Subcutaneous adipose tissue (tissue), 4 donors: Measurements from ENCODE around the gene POLE3. TPM values are rescaled to one million over a fixed set of nuclear protein-coding genes. Genes with fewer than 3 reads are reported as not detected.

Experiments used
- total RNA-seq, 4 donors: library from RNA; depleted of rRNA; stranded (reverse); fragments of >200 nt; gene quantifications; one replicate each; pipeline ENCODE4 v1.1.0, GENCODE V29; 2016
- TF ChIP-seq, protein P1 (sequence below): fragments of 450-650 bp; IDR thresholded peaks from one replicate; pipeline ENCODE4 v1.5.1; 2016; ENCODE audit warnings: low read depth, mild to moderate bottlenecking, control low read depth, antibody characterized with exemption, moderate library complexity

POLE3 gene, protein sequence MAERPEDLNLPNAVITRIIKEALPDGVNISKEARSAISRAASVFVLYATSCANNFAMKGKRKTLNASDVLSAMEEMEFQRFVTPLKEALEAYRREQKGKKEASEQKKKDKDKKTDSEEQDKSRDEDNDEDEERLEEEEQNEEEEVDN
- 10 to 100 TPM; 20.7 to 28.4 (median 27.0) TPM for total RNA-seq

DNA sequence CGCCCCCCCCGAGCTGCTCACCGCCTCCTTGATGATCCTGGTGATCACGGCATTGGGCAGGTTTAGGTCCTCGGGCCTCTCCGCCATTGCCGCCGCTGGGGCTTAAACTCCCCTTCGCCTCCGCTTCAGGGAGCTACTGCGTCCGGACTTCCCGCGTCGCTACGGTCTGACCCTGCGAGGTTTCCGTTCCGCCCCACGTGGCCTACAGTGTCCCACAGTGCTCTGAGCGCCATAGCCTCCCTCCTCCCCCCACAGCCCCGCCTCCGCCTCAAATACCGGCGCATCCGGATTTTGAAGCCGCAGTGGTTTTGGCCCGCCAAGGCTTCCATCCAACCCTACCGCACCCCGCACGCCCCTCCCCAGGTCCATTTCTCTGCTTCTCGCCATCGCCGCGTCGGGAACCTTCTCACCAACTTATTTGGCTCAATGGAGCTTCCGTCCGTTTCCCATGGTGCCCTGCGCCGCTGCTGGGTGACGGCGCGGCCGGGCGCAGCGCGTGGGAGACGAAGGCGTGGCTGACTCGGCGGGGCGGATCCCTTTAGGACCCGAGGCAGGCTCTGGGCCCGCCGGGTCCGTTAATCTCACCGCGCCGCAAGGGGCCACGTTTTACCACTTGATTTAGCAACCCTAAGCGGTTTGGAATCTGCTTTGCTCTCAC, at the start of gene POLE3, which contains the start of gene C9orf43:
TSS of gene POLE3 (minus strand) at position 469 of the 658 bp plus-strand sequence. CDS start at position 87, 382 bp downstream.
TSS of gene C9orf43 (plus strand) at position 541 of the 658 bp plus-strand sequence. CDS start 2,747 bp downstream, outside the sequence.
- TF ChIP-seq, protein P1, sequence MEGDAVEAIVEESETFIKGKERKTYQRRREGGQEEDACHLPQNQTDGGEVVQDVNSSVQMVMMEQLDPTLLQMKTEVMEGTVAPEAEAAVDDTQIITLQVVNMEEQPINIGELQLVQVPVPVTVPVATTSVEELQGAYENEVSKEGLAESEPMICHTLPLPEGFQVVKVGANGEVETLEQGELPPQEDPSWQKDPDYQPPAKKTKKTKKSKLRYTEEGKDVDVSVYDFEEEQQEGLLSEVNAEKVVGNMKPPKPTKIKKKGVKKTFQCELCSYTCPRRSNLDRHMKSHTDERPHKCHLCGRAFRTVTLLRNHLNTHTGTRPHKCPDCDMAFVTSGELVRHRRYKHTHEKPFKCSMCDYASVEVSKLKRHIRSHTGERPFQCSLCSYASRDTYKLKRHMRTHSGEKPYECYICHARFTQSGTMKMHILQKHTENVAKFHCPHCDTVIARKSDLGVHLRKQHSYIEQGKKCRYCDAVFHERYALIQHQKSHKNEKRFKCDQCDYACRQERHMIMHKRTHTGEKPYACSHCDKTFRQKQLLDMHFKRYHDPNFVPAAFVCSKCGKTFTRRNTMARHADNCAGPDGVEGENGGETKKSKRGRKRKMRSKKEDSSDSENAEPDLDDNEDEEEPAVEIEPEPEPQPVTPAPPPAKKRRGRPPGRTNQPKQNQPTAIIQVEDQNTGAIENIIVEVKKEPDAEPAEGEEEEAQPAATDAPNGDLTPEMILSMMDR = no peak

DNA sequence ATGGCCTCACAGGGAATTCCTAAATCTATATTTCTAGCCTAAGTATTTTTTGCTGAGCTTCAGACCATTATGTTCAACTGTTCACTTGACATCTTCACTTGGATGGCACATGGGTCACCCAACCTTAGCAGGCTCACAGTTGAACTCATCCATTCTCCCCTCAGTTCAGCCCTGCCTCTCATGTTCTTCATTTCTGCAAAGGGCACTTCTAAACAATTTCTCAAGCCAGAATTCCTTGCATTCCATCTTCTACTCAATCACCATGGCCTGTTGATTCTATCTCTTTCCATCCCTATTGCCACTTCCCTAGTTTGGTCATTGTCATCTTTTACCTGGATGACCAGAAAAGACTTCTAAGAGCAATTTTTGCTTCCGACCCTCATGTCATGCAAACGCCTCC, 45.8 kb upstream of the POLE3 start:
- TF ChIP-seq, protein P1 = no peak

DNA sequence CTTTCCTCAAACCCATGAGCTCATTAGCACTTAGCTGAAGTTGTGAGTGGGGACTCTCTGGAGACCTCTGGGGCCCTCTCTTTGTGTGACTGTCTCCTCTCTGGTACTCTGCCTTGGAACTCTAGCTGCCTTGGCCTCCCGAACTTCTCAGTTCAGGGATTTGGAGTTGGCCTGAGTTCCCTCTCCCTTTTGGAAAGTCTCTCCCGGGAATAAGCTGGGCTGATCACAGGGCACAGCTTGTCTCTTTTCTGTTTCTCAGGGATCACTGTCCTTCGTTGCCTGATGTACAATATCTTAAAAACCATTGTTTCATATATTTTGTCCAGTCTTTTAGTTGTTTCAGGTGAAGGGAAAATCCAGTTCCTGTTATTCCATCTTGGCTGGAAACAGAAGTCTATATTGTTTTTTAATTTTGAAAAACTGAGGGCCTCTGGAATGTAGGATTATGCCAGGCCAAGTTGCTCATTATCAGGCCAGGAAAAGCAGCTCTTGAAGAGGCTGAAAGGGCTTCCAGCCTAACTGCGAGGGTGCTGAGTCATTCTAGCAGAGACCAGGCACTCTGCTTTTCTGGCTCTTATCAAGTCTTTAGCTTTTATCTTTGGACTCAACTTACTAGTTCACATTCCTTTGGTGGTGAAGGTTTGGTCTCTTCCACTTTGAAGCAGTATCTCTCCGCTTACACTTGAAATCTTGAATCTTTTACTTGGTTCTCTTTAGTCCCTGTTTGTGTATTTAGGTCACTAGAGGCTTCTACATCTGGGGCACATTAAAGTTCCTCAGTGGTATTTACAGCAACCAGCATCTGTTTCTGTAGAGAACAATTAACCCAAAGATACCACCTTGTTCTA, 44.7 kb upstream of the POLE3 start:
- TF ChIP-seq, protein P1 = no peak

DNA sequence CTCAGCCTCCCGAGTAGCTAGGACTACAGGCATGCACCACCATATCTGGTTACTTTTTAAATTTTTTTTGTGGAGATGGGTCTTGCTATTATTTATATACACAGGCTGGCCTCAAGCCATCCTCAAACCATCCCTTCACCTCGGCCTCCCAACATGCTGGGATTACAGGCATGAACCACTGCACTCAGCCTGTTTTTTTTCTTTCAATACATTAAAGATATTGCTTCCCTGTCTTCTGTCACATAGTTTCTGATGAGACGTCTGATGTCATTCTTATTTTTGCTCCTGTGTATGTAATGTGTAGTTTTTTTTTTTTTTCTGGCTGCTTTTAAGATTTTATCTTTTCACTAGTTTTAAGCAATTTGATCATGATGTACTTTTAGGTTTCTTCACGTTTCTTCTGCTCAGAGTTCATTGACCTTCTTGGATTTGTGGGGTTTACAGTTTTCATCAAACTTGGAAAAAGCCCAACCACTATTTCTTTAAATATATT, 41.7 kb upstream of the POLE3 start:
- TF ChIP-seq, protein P1 = no peak

DNA sequence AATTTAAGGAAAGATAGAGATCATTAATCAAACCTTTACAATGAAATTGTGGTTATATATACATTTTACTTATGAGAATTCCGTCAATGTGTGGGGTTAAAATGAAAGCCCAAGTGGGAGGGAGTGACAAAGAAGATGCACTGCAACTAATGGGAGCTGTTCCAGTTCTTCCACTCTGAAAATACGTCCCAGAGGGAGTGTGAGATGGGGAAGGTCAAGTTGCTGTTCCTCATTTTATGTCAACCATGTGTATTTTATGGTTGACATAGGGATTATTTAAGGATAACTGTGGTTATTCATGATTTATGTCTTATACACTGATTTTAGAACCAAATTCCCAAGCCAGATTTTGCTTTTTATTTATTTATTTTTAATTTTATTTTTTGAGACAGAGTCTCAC, 38.9 kb upstream of the POLE3 start:
- TF ChIP-seq, protein P1 = no peak

DNA sequence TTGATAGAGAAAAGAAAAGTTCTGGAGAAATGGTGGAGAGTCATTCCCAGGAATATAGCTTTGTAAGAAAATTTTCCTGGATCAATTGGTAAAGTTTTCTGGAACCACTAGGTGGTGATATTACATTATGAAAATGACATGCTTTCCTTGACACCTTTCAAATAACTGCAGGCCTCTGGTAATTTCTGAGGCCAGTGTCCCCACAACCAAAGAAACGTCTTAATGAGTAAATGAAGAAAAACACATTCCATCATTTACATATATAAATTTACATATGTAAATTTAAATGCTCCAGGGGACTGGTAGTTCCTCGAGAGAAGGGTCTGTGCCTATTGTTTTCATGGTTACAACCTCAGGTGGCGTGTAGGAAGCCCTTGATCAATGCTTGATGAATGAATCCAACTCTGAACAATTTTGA, 35.9 kb upstream of the POLE3 start:
- TF ChIP-seq, protein P1 = no peak

DNA sequence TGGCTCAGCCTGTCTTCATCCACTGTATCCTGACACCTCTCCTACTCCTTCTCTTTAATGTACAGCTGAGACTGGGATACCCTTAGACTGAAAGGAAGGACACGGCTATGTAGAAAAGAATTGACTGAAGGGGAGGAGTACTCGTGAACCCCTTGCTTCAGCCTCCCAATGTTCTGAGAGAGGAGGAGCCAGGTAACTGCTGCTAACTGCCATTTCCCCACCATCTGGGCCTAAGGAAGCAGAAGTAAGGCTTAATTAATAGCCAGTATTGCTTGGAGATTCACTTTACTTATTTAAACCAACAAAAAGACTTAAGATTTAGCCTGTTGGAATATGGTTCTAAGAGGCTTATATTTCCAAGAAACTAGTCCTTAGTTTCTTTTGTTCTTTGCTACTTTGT, 34.3 kb upstream of the POLE3 start:
- TF ChIP-seq, protein P1 = no peak
